ENCODE measurements around the gene GATAD2A. TPM values are rescaled to one million over a fixed set of nuclear protein-coding genes. Genes with fewer than 3 reads are reported as not detected.

Gene GATAD2A
- total and polyA plus RNA-seq, 9 of the 15 experiments (the other 6 are each of a cell fraction or from before 2014, with no cell fraction given): 2.4 to 226 (median 44.2) TPM

GRCh38 chr19:19366434-19367396 lies 38.8 kb upstream of the GATAD2A start (continued):
- TF ChIP-seq ZFPM2 (CRISPR knock-in tag; IDR thresholded peaks at IDR 0.05) (no peak), HBP1 (CRISPR knock-in tag; IDR thresholded peaks at IDR 0.05) (no peak), GMEB1 (CRISPR knock-in tag; IDR thresholded peaks at IDR 0.05) (no peak), BRF1 (IDR thresholded peaks at IDR 0.05; ENCODE audit: borderline replicate concordance, extremely low read depth, insufficient read length) (no peak), GTF3C2 (IDR thresholded peaks at IDR 0.05; ENCODE audit: borderline replicate concordance, extremely low read depth, insufficient read length) (no peak), HDGF (IDR thresholded peaks at IDR 0.05) (no peak), ZNF384 (IDR thresholded peaks at IDR 0.05; ENCODE audit: low read depth, low read length) (peak; percentile 41; the same call in 1 of the 2 replicates), SAFB2 (IDR thresholded peaks at IDR 0.05; ENCODE audit: borderline replicate concordance, low read depth, low read length, severe bottlenecking) (no peak), ZBTB11 (CRISPR knock-in tag; IDR thresholded peaks at IDR 0.05) (peak in 1 of 3 experiments; percentile 46; a peak in 1 of 6 replicates), ZNF764 (CRISPR knock-in tag; IDR thresholded peaks at IDR 0.05; ENCODE audit: low read depth) (no peak), ETV1 (tag; conservative IDR thresholded peaks at IDR 0.05; ENCODE audit: low read depth) (peak; percentile 85), ARID1B (IDR thresholded peaks at IDR 0.05) (peak; percentile 34)
